GM10847 (cell line): ENCODE data around the gene MAT1A.

Source experiments
- POLR2A ChIP-seq: IDR thresholded peaks from 2 replicates; pipeline ENCODE4 v1.6.1; 2011; ENCODE audit not compliant: insufficient read length; ENCODE audit errors: extremely low read depth

Gene MAT1A

GRCh38 chr10:80289451-80290287 is at the start of gene MAT1A:
TSS of gene MAT1A (minus strand) at chr10:80289658. CDS start at chr10:80289423, 235 bp downstream.
- TF ChIP-seq POLR2A, result no peak

- TF ChIP-seq POLR2A, result no peak
Measured at GRCh38 chr10:80333983-80334382, 44.5 kb upstream of the MAT1A start.

- no peak for TF ChIP-seq POLR2A
Measured at GRCh38 chr10:80324891-80325364, 35.5 kb upstream of the MAT1A start.

DNA sequence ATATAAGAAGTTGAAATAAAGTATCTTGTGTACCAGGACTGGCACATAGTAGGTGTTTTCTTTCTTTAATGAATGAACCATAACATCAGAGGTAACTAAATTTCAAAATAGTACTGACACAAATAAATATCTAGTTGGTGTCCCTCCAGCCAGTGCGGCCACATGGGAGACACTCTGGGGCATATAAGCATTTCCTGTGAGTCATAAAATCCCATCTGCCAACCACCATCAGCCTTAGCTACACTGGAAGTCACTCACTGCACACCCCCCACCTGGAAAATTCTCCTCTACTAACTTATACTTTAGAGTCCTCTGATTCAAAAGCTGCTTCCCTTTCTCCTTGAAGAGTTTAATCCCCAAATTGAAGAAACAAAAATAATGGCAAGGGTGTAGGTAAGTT is 34.6 kb upstream of the MAT1A start:
- no peak for TF ChIP-seq POLR2A

DNA sequence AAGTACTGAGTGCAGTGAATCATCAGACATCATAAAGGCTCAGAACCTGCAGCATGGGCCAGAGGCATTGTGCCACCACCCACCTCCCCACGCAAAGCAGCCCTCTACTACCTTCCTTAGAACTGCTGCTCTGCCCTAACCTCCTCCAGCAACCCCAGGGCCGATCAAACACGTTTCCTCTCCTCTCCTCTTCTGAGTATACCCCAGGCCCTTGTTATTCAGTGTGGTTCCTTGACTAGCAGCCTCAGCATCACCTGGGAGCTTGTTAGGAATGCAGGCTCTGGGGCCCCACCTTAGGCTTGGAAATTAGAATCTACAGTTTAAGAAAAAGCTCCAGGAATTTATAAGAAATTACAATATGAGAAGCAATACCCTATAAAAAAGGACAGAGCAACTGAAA is 33.9 kb upstream of the MAT1A start:
- TF ChIP-seq POLR2A, result no peak

GRCh38 chr10:80322711-80323110 is 33.3 kb upstream of the MAT1A start:
- TF ChIP-seq POLR2A, result no peak

DNA sequence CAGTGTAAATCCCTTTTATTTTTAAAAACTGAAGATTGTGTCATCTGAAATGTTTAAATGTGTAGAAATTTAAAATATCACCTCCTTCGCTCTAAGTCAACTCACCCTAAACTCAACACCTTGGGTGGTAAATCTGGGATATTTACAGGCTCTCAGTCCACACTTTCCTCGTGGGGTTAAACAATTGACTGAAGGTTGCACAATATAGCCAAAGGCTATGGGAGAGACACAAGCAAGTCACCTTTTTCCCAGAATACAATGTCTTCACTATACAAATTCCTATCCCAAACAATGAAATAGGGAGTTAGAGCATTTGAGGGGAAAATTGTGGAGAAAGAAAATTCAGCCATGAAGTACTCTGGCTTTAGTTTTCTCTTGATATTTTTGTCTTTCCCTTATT is 32.7 kb upstream of the MAT1A start:
- no peak for TF ChIP-seq POLR2A

- no peak for TF ChIP-seq POLR2A
Measured at GRCh38 chr10:80321183-80321582, 31.7 kb upstream of the MAT1A start.

DNA sequence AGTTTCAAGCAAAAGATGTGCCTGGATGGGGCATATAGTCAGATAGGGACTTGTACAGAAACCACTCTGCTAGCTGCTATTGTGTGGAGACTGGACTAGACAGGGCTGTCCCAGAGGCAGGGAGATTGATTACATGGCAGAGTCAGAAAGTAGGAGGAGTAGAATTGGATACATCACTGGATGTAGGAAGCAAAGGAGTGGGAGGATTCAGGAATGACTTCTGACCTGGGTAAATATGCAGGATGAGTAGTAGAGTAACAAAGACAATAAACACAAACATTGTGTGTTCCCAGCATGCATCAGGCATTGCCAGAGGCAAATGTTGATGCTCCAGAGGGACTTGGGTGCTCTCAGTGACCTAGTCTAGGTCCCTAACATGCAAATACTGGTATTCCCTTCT is 30.9 kb upstream of the MAT1A start:
- no peak for TF ChIP-seq POLR2A

DNA sequence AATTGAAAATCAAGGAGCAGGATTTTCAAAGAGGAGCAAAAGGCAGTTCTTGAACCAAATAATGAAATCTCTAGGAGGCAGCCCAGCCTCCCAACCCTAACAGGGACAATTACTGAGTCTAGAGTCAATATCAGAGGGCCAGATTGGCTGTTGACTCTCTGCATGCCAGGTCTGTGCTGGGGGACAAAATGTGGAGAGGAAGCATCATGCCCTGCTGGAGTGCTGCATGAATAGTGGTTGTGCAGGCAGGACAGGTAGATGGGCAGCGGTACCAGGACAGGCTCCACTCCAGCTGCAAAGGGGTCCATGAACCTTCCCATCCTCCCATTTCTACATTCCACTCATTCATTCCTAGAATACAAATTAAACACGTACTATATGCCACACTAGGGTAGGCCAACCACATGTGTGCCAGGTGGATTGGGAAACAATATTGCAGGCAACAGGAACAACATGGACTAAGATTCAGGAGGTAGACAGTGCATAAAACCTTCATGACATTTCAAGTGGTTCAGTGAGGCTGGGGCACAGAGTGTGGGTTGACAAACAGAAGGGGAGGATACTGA is 30.4 kb upstream of the MAT1A start:
- TF ChIP-seq POLR2A, result no peak

GRCh38 chr10:80319318-80319717 is 29.9 kb upstream of the MAT1A start:
- TF ChIP-seq POLR2A, result no peak

DNA sequence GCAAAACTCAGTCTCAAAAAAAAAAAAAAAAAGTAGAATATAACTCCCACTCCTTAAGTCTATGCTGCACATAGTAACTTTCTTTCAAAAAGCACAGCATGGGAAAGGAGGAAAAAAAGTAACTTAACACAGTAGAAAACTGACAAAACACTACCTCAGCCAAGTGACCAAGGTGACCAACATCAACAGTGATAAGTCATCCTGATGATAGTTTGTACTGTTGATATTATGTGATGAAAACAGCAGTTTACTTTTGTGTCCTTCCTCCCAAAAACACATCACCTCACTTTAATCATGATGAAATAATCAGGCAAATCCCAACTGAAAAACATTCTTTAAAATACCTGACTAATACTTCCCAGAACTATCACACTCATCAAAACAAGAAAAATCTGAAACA is 29.3 kb upstream of the MAT1A start:
- TF ChIP-seq POLR2A, result no peak

DNA sequence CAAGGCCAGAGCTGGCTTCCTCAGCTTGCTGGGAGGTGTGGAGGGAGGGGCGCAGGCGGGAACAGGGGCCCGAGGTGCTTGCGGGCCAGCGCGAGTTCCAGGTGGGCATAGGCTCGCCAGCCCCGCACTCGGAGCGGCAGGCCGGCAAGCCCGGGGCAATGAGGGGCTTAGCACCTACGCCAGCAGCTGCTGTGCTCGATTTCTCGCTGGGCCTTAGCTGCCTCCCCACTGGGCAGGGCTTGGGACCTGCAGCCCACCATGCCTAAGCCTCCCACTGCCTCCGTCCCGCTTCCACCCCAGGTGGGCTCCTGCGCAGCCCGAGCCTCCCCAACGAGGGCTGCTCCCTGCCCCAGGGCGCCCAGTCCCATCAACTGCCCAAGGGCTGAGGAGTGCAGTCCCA is 25.9 kb upstream of the MAT1A start:
- TF ChIP-seq POLR2A, result no peak

DNA sequence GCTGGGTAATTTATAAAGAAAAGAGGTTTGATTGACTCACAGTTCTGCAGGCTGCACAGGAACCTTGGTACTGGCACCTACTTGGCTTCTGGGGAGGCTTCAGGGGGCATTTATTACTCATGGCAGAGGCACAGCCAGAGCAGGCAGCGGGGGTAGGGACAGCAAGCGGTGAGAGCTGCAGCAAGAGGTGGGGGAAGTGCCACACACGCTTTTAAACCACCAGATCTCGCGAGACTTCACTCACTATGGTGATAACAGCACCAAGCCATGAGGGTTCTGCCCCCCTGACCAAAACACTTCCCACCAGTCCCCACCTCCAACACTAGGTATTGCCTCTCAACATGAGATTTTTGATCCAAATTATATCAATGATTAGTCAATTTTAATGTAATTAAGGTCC is 24.1 kb upstream of the MAT1A start:
- no peak for TF ChIP-seq POLR2A

- TF ChIP-seq POLR2A, result no peak
Measured at GRCh38 chr10:80296942-80297341, 7.5 kb upstream of the MAT1A start.

DNA sequence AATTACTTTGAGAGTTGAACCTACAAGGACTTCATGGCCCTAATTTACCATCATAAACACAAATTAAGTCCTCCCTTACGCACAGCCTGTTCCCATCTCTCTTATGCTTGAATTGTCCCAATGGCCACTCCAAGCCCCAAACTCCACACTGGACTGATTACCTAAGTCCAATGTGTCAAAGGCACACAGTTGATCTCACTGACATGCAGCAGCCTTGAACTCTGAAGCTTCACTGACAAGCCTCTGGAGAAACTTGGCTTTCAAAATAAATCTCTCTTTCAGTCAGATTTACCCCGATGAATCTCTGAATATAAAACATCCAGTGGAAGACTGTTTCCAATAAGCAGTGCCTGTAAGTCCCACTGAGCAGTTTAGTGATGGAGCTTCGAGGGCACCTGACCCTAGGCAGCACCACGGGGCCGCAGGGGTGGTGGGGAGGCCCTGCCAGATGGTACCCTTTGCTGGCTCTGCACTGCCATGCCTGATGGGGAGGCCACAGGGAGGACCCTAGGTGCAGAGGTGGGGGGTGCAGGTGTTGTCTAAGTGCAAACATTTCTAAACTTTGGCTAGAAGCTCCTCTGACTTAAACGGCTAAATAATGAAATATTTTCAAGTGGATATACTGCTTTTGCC is 3.3 kb upstream of the MAT1A start:
- no peak for TF ChIP-seq POLR2A
